ENCODE measurements around the gene GRK7.
"Not testable (repeated sequence)": the region's sequence is repeated elsewhere in the genome, so short reads cannot be mapped to it uniquely, and the experiment has no call there.

GRK7 gene

DNA sequence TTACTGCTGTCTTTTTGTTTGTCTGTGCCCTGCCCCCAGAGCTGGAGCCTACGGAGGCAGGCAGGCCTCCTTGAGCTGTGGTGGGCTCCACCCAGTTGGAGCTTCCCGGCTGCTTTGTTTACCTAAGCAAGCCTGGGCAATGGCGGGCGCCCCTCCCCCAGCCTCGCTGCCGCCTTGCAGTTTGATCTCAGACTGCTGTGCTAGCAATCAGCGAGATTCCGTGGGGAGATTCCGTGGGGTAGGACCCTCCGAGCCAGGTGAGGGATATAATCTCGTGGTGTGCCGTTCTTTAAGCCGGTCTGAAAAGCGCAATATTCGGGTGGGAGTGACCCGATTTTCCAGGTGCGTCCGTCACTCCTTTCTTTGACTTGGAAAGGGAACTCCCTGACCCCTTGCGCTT, 656 bp upstream of the GRK7 start:
- not testable (repeated sequence) for DNase-seq

DNA sequence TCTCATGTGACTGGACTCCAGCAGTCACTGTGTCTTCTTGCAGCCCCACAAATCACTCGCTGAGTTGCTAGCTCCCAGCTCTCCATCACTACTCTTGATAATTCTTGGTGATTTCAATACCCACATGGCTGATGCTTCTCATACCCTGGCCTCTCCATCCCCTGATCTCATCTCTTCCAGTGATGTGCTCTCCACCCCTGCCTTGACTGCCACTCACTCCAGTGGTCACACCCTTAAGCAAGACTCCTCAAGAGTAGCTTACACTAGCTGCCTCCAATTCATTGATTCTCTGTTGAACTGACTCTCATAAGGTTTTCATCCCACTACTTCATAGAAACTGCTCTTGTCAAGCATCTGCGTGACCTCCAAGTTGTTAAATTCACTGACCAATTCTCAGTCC, 837 bp downstream of the GRK7 start:
- no peak for DNase-seq

DNA sequence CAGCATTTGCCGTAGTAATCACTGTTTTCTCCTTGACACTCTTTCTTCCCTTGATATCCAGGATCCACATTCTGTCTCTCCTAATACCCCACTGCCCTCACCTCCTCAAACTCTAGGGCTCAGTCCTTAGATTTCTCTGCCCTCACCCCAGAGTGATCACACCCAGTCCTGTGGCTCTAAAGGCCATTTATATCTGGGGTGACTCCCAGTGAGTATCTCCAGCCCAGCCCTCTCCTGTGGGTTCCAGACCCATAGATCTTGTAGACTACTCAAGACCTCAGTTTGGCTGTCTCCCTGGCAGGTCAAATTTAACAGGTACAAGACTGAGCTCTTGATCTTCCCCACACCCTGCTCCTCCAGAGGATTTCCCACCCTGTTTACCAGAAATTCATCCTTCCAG, 1.3 kb downstream of the GRK7 start:
- no peak for DNase-seq

DNA sequence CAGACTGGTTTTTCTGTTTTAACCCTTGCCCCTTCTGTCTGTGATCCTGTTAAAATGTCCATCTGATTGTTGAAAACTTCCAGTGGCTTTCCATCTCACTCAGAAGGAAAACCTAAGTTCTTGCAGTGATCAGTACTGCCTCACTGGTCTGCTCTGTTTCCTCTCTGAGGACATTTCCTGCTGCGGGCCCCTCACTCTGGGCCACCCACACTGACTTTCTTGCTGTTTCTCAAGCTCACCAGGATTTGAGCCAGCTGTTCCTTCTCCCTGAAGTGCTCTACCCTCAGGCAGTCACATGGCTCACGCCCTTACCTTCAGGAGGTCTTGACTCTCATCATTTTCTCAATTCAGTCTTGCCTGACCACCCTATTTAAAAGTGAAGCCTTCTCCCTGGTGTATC, 1.8 kb downstream of the GRK7 start:
- no peak for DNase-seq

DNA sequence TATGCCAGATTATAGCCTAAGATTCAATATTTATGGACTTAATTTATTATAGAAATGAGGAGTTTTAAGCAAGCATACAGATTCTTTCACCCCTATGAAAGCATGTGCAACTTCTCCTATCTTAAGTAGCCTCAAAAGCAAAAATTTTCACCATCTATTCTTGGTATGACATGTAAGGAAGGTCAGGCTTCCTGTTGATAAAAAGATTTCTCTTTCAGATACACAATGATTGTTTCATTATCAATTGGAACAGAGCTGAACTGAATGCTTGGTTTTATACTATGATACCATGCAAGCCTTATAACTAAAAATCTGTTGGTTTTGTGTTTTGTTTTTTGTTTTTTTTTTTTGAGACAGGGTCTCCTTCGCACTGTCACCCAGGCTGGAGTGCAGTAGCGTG, 3.9 kb downstream of the GRK7 start:
- no peak for DNase-seq

DNA sequence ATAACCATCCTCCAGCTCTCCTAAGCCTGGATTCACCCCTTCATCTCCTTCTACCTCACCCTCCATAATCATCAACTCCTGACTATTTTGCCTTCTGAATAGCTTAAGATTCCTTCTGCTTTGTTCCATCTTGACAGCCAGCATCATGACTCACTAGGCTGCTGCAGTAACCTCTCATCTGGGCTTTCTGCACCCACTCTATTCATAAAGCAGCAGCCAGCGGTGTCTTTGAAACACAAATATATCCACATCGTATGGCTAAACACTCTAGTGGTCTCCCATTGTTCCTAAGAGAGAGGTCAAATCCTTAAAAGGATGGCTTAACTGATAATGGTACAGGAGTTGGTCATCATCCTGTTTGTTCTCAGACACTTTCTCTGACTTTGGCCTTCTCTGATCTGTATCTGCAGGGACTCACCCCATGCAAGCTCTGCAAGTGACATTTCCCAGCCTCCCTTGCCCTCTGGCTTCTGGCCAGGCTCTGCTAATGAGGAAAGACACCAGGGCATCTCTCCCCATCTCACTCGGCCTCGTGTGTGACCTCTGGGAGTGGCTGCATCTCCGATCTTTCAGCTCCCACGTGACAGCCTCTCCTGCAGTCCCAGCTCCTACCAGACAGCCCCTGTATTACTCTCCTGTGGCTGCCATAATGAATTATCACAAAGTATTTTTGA, 6.2 kb downstream of the GRK7 start:
- DNase-seq = no peak

DNA sequence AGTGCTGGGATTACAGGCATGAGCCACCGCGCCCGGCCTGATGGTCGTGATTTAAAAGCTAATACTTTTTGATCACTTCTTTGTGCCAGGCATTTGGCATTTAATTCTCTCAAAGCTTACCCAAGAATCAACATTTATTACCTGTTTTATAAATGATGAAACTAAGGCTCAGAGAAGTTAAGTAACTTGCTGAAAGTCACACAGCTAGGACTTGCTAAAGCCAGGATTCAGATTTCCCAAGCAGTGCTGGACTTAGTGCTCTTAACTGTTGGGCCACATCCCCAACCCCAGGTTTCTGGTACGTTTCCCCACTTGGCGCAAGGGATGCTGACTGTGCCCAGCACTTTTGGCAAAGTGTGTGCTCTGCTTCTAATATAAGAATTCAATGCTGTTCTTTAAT, 10.5 kb downstream of the GRK7 start:
- DNase-seq = no peak

DNA sequence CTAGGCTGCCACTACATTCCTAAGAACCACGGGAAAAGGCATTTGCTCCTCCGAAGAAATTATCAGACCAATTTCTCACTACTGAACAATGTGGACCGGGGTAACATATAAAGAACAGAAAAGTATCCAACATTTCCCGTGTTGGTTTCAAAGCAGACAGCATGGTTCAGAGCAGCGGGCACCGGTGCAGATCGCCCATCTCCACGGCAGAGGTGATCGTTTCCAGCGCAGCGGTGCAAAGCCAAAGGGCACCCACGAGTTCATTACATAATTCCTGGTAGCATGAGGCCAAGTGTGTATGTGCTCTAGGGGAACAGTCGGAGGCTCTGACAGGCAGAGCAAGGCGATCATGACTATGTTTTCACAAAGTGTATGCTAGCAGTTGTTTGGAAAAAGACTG, 13.2 kb downstream of the GRK7 start:
- DNase-seq = no peak

DNA sequence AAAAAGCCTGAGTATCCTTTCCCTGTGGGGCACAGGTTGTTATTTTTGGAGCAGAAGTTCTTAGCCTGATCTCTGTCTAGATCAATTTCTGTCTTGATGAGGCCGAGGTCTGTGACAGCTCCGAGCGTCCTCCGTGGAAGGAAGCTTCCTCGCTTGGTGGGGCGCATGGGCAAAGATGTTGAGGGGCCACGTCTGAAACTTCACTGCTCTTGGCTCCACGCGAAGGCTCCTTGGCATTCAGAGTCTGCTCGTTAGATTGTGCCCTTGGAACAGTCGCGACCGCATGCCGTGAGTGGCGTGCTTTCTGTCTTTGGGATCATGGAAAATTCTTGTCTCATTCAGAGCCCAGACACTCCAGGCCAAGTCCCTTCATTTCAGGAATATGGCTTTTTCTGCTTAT, 13.7 kb downstream of the GRK7 start:
- no peak for DNase-seq

DNA sequence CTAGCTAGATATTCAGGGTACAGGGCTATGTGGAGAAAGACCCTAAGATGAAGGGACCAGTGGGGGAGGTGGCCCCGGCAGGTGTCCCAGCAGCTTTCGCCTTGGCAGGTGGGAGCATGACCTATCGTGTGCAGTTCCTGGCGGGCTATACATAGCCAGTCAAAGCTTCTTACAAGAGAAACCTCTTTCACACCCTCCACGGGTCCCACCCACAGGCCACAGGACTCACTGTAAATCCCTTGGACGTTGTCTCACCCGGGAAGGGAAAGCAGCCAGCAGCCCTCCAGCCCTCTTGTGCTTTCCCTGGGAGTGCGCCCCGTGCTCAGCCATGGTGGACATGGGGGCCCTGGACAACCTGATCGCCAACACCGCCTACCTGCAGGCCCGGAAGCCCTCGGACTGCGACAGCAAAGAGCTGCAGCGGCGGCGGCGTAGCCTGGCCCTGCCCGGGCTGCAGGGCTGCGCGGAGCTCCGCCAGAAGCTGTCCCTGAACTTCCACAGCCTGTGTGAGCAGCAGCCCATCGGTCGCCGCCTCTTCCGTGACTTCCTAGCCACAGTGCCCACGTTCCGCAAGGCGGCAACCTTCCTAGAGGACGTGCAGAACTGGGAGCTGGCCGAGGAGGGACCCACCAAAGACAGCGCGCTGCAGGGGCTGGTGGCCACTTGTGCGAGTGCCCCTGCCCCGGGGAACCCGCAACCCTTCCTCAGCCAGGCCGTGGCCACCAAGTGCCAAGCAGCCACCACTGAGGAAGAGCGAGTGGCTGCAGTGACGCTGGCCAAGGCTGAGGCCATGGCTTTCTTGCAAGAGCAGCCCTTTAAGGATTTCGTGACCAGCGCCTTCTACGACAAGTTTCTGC, 15.0 kb downstream of the GRK7 start:
- no peak for DNase-seq

DNA sequence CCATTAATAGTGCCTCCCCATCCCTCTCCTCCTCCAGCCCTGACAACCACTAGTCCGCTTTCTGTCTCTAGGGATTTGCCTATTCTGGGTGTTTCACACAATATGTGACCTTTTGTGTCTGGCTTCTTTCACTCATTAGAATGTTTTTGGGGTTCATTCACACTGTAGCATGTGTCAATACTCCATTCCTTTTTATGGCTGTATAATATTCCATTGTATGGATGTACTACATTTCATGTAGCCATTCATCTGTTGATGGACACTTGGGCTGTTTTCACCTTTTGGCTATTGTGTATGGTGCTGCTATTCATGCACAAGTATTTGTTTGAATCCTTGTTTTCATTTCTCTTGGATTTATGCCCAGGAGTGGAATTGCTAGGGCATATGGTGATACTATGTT, 16.5 kb downstream of the GRK7 start:
- DNase-seq = no peak

DNA sequence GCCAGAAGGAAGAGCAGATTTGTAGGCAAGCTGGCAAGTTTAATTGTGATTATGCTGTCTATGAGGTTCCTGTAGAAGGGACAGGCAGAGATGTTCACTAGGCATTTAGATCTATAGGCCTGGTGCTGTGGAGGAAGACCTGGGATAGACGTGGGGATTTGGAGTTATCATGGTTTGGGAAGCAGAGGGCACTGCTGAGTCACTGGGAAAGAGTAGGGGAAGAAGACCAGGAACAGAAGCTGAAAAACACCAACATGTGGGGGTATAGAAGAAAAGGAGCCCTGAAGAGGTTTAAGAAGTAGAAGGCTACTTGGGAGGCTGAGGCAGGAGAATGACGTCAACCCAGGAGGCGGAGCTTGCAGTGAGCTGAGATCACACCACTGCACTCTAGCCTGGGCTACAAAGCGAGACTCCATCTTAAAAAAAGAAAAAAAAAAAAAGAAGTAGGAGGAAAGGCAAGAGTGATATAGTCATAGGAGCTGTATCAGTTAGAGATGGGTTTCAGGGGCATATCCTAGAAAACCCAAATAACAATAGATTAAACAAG, 19.3 kb downstream of the GRK7 start:
- no peak for DNase-seq

DNA sequence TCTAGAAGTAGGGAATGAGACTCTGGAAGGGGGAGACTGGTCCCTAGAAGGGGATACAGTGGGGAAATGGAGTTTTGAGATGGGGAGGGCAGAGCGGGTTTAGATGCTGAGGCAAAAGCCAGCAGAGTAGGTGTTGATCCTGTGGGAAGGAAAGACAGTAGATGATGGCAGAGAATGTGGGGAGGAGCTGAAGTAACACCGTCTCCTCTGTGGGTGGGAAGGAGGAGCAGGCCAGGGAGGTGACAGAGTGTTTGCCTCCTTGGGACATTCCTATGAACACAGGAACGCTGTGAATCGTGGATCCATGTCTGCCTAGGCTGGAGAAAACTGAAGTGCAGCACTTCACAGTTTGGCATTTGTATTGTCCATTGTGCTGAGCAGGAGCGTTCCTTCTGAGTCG, 20.4 kb downstream of the GRK7 start:
- no peak for DNase-seq

DNA sequence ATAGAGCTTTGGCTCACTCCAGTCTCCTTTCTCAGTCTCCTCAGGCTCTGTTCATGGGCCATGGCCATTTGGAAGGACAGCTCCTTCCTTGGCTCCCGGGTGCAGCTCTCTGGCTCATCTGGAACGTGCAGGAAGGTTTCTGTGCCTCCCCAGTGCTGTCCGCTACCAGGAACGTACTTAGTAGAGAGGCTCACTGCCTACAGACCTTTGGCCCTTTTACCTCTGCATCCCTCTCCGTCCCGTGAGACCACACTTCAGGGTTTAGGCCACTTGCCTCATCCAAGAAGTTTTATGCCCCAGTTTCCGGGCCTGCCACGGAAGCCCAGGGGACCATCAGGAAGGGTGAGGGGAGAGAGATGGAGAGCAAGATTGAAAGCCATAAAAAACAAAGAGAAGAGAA, 20.9 kb downstream of the GRK7 start:
- DNase-seq = no peak

DNA sequence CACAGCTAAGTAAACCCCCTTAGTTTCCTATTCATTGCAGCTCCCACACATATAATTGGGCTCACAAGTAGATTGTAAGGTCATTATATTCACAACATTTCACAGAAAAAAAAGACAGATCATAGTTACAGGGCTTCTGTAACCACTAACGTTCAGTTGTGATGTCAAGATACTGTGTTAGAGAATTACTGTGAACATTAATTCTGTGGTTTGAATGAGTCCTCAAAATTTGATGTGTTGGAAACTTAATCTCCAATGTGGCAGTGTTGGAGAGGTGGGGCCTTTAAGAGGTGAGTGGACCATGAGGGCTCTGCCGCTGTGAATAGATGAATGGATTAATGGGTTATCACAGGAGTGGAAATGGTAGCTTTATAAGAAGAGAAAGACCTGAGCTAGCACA, 21.3 kb downstream of the GRK7 start:
- DNase-seq = no peak

DNA sequence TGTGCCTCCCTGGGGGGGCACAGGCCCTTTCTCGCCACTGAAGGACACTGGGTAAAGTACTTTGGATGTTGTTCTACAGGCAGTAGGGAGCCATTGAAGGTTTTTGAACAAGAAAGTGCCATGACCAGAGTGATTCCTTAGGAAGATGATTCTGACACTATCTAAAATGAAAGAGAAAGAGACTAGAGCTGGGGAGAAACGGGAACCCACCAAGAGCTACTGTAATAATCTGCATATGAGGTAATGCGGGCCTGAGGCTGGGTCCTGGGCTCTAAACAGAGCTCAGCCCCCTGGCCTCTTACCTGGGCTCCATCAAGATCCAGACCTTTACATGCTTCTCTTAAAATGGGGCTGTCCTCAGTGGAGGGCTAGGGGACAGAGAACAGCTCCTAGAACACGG, 24.9 kb downstream of the GRK7 start:
- no peak for DNase-seq

DNA sequence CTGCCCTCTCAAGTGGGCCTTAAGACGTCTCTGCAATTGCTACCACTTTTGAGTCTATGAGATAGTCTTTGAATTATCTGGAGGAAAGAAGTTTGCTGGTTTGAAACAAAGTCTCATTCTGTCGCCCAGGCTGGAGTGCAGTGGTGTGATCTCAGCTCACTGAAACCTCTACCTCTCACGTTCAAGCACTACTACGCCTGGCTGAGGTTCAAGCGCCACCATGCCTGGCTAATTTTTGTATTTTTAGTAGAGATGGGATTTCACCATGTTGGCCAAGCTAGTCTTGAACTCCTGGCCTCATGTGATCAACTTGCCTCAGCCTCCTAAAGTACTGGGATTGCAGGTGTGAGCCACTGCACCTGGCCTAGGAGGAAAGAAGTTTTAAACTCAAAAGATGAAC, 25.5 kb downstream of the GRK7 start:
- DNase-seq = not testable (repeated sequence)

DNA sequence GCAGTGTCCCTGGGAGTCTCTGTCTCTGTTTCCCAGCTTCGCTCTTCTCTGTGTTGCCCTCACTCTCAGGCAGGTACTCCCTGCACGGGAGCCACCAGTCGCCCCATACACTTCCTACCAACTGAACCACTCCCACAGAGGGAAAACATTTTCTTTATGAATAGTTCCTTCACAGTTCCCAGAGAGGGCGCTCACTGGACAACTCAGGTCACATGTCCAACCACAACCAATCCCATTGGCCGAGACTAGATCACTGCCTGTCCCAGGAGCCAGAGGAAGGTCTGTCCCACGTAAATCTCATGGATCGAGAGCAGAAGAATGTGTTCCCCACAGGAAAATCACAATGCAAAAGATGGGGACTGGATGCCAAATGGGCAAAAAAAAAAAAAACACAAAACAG, 26.1 kb downstream of the GRK7 start:
- no peak for DNase-seq

DNA sequence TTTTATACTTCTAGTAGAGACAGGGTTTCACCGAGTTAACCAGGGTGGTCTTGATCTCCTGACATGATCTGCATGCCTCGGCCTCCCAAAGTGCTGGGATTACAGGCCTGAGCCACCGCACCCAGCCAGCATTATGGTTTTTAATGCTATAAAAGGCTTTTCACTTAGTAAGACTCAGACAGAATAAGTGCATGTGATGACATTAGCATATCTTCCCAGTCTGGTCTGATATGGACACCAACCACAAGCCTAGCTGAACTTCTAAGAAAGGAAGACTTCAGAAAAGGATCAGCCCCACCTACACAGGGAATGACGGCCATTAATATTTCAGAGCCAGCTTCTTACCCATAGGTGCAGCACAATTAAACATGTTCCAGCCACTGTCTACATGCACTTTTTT, 27.0 kb downstream of the GRK7 start:
- DNase-seq = no peak

DNA sequence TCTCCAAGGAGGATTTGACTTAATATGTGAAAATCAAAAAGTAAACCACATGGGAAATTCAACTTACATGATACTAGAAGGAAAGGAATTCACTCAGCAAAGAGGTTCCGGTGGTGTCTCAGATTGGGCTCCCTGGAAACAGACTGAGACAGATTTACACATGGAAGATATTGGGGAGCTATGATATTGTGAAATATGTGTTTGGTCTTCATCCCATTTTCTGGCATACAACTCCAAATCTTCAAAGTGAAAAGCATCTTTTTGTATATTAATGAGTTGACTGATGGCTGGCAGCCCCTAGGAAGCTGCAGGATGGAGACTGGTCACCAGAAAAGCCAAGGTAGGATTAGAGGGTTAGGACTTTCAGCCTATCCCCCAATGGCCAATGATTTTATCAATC, 29.3 kb downstream of the GRK7 start:
- no peak for DNase-seq

DNA sequence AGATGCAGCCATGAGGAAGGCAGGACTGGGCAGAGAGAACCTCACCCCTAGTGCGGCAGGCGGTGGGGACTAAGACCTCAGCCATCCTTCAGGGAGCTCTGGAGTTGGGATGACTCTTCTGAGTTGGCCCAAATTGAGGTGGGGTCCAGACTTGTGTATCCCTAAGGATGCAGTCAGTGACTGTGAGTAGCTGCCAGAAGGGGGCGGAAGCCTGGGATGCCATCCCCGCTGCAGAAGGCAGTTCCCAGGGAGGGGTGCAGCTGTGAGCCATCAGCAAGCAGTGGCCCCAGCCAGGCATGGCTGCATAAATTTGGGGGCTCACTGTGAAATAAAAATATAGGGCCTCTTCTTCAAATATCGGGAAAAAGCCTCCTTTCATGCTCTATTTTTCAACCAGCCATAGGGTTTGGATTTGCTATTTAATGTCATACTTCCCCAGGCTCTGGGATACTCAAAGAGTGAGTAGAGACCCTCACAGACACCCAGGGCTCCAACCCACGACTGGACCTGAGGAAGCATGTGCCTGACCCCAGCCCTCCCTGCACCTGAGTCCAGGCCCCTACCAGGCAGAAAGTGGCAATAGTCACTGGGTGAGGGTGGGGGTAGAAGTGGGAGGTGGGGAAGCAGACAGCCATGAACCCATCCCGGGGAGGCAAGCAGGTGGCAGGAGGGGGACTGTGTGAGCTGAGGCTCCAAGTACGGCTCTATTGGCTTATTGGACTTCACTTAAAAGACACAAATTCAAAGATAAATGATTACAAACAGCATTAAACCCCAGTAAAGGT, 30.5 kb downstream of the GRK7 start:
- DNase-seq = no peak

DNA sequence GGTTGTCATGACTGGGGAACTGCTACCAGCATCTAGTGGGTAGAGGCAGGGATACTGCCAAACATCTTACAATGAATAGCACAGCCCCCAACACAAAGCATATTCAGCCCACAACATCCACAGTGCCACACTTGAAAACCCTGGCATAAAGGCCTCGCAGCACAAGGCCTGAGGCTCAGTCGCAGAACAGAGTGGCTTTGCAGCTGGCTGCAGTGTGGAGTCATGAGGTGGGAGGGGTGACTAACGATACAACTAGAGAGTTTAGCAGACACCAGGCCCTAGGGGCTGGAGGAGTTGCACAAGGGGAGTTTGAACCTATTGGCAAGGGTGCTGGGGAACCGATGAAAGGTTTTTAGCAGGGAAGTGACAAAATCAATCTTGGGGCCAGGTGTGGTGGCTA, 32.1 kb downstream of the GRK7 start:
- DNase-seq = no peak

DNA sequence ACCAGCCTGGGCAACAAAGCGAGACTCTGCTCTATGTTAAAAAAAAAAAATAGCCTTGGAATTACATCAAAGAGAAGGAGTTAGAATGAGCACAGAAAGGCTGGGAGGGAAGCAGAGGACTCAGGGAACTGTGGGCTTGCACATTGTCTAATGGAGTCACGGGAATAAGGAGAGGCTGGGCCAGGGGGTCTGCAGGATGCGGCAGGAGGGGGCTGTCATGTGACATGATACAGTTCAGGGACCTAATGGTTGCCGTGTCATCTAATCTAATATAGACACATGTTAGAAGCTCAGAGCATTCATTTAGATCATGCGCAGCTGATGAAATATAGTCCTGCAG, 32.5 kb downstream of the GRK7 start:
- no peak for DNase-seq

Data from inflammatory macrophage treated with lipopolysaccharide for 1 hour (primary cell).